Ascending aorta (tissue), 2 donors: ENCODE results near the gene FGFR3. TPM values are rescaled to one million over a fixed set of nuclear protein-coding genes. Genes with fewer than 3 reads are reported as not detected.

Experiments used
- DNase-seq, 2 donors: peaks; one replicate each; pipeline ENCODE4 v3.0.0-alpha.2; 2019; ENCODE audit warnings: low spot score in 2 of 2
- H3K27ac ChIP-seq, 2 donors: fragments of 200-600 bp; sonication (generic); one replicate each; pipeline ENCODE4 v1.5.1; 2016 to 2017; ENCODE audit warnings: mild to moderate bottlenecking in 1 of 2
- H3K27me3 ChIP-seq: fragments of 200-600 bp; sonication (generic); one replicate; pipeline ENCODE4 v1.5.1; 2017
- H3K36me3 ChIP-seq, 2 donors: fragments of 200-600 bp; sonication (generic); one replicate each; pipeline ENCODE4 v1.5.1; 2016
- H3K4me1 ChIP-seq, 2 donors: fragments of 200-600 bp; sonication (generic); one replicate each; pipeline ENCODE4 v1.5.1; 2016 to 2017; ENCODE audit warnings: mild to moderate bottlenecking in 1 of 2
- H3K4me3 ChIP-seq, 2 donors: fragments of 200-600 bp; sonication (generic); one replicate each; pipeline ENCODE4 v1.5.1; 2016 to 2017; ENCODE audit warnings: mild to moderate bottlenecking in 1 of 2
- H3K9me3 ChIP-seq, 2 donors: fragments of 200-600 bp; sonication (generic); one replicate each; pipeline ENCODE4 v1.5.1; 2016
- intact Hi-C: fragments of 100-400 bp; cut with DNase I; formaldehyde crosslinking; loops from one replicate; pipeline ENCODE4 v1.15.1; 2023
- total RNA-seq: library from RNA; depleted of rRNA; stranded (reverse); fragments of >200 nt; gene quantifications from one replicate; pipeline ENCODE4 v1.1.0, GENCODE V29; 2016
- TF ChIP-seq, protein P1 (sequence below), 3 experiments: fragments of 200-600 bp in 2 of 3; fragments of 450-650 bp in 1 of 3; sonication (generic) in 2 of 3; IDR thresholded peaks; one replicate each; pipeline ENCODE4 v1.5.1; 2016 to 2019; ENCODE audit warnings: antibody characterized with exemption in 3 of 3, mild to moderate bottlenecking in 1 of 3, moderate library complexity in 1 of 3

FGFR3 gene
- total RNA-seq, 1 donor from 2014 or later, result 3.7 TPM

DNA sequence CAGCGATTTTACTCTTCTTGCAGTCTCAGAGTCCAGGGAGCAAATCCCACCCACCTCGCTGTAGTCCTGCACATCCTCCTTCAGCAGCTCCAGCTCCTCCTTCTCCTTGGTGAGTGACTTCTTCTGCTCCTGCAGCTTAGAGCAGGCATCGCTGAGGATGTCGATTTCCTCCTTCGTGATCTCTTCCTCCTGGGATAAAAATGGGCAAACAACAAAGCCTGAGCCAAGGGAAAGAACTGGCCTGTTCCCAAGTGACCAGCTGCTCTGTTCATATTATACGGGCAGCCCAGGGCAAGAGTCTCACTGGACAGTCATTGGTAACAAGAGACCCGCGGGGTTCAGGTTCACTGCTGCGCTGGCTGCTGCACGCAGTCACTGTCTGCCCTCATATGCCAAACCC is 26.2 kb downstream of the FGFR3 start:
- no peaks in the 10 kb centered on the region for H3K9me3 ChIP-seq
- peaks cover 81 to 100% of the 10 kb centered on the region in 2 donors for H3K36me3 ChIP-seq
- DNase-seq, result no peak
- H3K27ac ChIP-seq, result no peak overlapping the region
- no peak overlapping the region for H3K4me3 ChIP-seq
- TF ChIP-seq, protein P1, sequence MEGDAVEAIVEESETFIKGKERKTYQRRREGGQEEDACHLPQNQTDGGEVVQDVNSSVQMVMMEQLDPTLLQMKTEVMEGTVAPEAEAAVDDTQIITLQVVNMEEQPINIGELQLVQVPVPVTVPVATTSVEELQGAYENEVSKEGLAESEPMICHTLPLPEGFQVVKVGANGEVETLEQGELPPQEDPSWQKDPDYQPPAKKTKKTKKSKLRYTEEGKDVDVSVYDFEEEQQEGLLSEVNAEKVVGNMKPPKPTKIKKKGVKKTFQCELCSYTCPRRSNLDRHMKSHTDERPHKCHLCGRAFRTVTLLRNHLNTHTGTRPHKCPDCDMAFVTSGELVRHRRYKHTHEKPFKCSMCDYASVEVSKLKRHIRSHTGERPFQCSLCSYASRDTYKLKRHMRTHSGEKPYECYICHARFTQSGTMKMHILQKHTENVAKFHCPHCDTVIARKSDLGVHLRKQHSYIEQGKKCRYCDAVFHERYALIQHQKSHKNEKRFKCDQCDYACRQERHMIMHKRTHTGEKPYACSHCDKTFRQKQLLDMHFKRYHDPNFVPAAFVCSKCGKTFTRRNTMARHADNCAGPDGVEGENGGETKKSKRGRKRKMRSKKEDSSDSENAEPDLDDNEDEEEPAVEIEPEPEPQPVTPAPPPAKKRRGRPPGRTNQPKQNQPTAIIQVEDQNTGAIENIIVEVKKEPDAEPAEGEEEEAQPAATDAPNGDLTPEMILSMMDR (IDR thresholded peaks at IDR 0.05), result no peak
- no peaks in the 10 kb centered on the region for H3K4me1 ChIP-seq
- intact Hi-C loops, result no loop called here
- H3K27me3 ChIP-seq, result no peaks in the 10 kb centered on the region

DNA sequence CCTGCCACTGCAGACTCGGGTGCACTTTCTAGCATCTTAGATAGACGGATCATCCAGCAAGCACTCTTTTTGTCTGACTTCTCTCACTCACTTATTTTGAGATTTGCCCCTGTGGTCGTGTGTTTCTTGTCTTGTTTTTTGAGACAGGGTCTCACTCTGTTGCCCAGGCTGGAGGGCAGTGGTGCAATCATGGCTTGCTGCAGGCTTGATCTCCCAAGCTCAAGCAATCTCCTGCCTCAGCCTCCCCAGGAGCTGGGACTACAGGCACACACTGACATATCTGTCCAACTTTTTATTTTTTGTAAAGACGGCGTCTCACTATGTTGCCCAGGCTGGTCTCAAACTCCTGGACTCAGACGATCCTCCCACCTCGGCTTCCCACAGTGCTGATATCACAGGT is 26.7 kb downstream of the FGFR3 start:
- Histone ChIP-seq H3K27ac (no peak overlapping the region), H3K36me3 (peaks cover 81 to 100% of the 10 kb centered on the region in 2 donors), H3K4me1 (no peaks in the 10 kb centered on the region), H3K9me3 (no peaks in the 10 kb centered on the region), H3K4me3 (no peak overlapping the region), H3K27me3 (no peaks in the 10 kb centered on the region)
- DNase-seq, result no peak
- intact Hi-C loops, result no loop called here
- TF ChIP-seq, protein P1 (IDR thresholded peaks at IDR 0.05), result no peak

DNA sequence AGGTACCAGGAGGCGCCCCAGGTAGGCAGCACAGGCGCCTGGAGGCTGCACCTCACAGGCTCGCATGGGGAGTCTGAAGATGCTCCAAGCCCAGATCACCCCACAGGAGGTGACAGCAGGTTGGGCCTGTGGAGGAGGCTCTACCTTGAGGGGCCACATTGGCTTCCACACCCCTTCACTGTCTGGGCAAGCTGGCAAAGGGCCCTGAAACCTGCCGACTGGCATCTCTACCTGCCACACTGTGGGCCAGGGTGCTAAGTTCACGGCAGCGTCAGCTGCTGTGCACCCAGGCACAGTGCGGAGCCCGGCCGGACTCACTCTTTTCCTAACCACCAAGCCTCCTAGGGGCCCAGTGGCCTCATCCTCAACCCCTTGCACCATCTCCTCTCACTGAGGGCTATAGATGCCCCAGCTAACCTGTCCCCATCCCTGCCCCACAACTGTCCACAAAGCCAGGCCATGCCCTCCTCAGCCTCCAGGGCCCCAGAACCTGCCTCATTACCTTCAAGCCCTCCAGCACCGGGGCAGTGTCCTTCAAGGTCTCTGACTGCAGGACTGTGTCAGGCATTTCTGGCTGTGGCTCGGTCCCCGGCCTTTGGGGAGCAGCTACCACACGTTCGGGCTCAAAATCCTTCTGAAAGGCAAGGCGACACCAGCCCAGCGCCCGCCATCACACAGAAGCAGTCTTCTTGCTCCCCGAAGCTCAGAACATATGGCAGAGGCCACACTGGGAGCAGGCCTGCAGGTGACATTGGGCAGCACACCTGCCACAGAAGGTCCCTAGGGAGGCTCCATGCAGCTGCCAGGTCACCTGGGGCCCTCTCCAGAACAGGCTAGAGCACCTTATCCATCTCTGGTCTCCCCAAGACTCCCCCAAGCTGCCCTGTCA is 28.8 kb downstream of the FGFR3 start:
- Histone ChIP-seq H3K4me1 (no peaks in the 10 kb centered on the region), H3K9me3 (no peaks in the 10 kb centered on the region), H3K36me3 (peaks cover 65 to 100% of the 10 kb centered on the region in 2 donors), H3K27me3 (no peaks in the 10 kb centered on the region), H3K27ac (no peak overlapping the region), H3K4me3 (no peak overlapping the region)
- DNase-seq, result no peak
- intact Hi-C loops, result no loop called here
- TF ChIP-seq, protein P1 (IDR thresholded peaks at IDR 0.05), result no peak

DNA sequence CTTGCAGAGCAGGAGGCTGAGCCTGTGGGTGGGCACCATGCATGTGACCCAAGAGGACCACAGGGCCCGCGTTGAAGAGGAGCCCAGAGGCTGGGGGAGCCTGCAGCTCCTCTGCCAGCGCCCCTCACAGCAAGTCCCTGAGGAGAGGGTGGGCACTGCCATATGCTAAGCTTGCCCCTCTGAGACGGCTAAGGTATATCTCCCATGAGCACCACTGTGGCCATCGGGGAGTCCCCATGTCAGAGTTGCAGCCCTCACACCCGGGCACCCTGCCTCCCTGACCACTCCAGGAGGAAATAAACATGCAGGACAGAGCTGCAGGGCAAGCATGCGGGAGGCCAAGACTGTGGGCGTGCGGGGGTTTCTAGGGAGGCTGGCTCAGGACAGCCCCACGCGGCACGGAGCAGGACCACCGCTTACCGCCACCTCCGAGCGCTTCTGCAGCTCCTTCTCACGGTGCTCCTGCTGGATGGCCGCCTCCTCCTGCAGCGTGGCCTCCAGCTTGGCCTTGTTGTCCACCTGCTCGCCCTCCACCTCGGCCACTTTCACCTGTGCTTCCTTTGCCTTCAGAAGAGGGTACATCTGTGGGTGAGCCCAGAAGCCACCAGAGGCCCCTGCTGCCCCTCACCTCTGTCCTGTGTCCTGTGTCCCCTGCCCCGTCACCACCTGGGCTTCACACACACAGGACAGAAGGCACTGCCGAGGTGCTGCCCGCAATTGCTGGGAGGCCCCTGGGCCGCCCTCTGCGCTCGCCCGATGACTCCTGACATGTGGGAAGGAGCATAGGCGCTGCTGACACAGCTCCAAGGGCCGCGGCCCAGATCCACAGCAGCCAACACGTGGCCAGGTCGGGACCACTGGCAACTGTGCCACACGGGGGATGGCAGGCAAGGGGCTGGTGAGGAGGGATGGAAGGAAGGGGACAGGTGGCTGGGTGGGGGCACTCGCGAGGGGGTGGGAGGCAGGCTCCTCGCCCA is 29.8 kb downstream of the FGFR3 start:
- Histone ChIP-seq H3K4me3 (no peak overlapping the region), H3K27me3 (no peaks in the 10 kb centered on the region), H3K36me3 (peaks cover 56 to 92% of the 10 kb centered on the region in 2 donors), H3K9me3 (no peaks in the 10 kb centered on the region), H3K4me1 (no peaks in the 10 kb centered on the region), H3K27ac (no peak overlapping the region)
- TF ChIP-seq, protein P1 (IDR thresholded peaks at IDR 0.05), result no peak
- DNase-seq, result no peak
- intact Hi-C loops, result no loop called here

DNA sequence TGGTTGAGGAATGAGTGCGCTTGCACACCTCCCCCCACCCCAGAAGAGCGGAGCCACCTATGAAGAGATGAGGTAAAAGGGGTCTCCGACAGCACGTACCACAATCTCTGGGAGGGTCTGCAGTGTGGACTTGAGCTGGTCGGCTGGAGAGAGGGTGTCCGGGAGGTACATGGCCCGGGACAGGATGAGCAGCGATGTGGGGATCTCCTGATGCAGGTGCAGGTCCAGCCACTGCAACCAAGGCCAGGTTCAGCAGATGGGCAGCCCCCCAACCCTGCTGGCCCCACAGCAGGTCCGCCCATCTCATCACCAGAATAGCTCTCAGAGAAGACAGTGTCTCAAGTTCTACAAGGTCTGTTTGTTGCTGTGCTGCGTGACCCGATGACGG is 30.4 kb downstream of the FGFR3 start:
- TF ChIP-seq, protein P1 (IDR thresholded peaks at IDR 0.05), result no peak
- H3K4me1 ChIP-seq, result no peaks in the 10 kb centered on the region
- H3K27me3 ChIP-seq, result no peaks in the 10 kb centered on the region
- H3K36me3 ChIP-seq, result peaks cover 50 to 85% of the 10 kb centered on the region in 2 donors
- intact Hi-C loops, result no loop called here
- H3K9me3 ChIP-seq, result no peaks in the 10 kb centered on the region
- no peak overlapping the region for H3K4me3 ChIP-seq
- no peak for DNase-seq
- H3K27ac ChIP-seq, result no peak overlapping the region
